WTC11 (cell line): Measurements from ENCODE around the gene USP2. TPM values are rescaled to one million over a fixed set of nuclear protein-coding genes. Genes with fewer than 3 reads are reported as not detected.

ENCODE experiments used
- ATAC-seq: fragments of 200-7000 bp; cut with Tn5 transposase; 2 replicates; pipeline ENCODE4 v1.10.0; 2021; ENCODE audit warnings: mild to moderate bottlenecking, moderate library complexity
- CTCF ChIA-PET: fragments of 300-600 bp; sonication (Branson Sonifier 250); formaldehyde crosslinking; loops from one replicate; lab custom pipeline; 2021; ENCODE audit warnings: antibody characterized with exemption; lab: Charles Lee
- POLR2A ChIA-PET: fragments of 350-600 bp; sonication (Branson Sonifier 250); formaldehyde crosslinking; loops from one replicate; lab custom pipeline; 2021; ENCODE audit warnings: antibody characterized with exemption; lab: Charles Lee
- DNase-seq: peaks from one replicate; pipeline ENCODE4 v3.0.0; 2021; ENCODE audit warnings: low spot score
- H3K27ac Mint-ChIP-seq: 2 replicates; pipeline ENCODE4 v1.8.0; 2021; ENCODE audit warnings: mixed read lengths
- H3K27me3 Mint-ChIP-seq: 2 replicates; pipeline ENCODE4 v1.8.0; 2021; ENCODE audit warnings: low read depth, mild to moderate bottlenecking, moderate library complexity, mixed read lengths
- H3K36me3 Mint-ChIP-seq: 2 replicates; pipeline ENCODE4 v1.8.0; 2021; ENCODE audit warnings: mixed read lengths
- H3K4me1 Mint-ChIP-seq: 2 replicates; pipeline ENCODE4 v1.8.0; 2022; ENCODE audit warnings: mixed read lengths
- H3K4me3 Mint-ChIP-seq: 2 replicates; pipeline ENCODE4 v1.8.0; 2021; ENCODE audit warnings: mild to moderate bottlenecking, moderate library complexity, mixed read lengths
- H3K9me3 Mint-ChIP-seq: 2 replicates; pipeline ENCODE4 v1.8.0; 2021; ENCODE audit warnings: mixed read lengths
- CBFB ChIP-seq: sonication (generic); formaldehyde crosslinking; IDR thresholded peaks from 2 replicates; pipeline ENCODE4 v1.8.1; 2022; ENCODE audit warnings: mild to moderate bottlenecking, low read depth, missing genetic modification reagents
- CREB1 ChIP-seq: sonication (generic); formaldehyde crosslinking; IDR thresholded peaks from 2 replicates; pipeline ENCODE4 v1.8.0; 2023; ENCODE audit warnings: mild to moderate bottlenecking, missing genetic modification reagents
- MYBL2 ChIP-seq: sonication (generic); formaldehyde crosslinking; IDR thresholded peaks from 2 replicates; pipeline ENCODE4 v1.8.1; 2023; ENCODE audit warnings: mild to moderate bottlenecking, moderate library complexity, missing genetic modification reagents
- NFYB ChIP-seq: sonication (generic); formaldehyde crosslinking; conservative IDR thresholded peaks from 2 replicates; pipeline ENCODE4 v1.8.0; 2022; ENCODE audit warnings: low read depth, missing genetic modification reagents
- PRDM15 ChIP-seq: sonication (generic); formaldehyde crosslinking; IDR thresholded peaks from 2 replicates; pipeline ENCODE4 v1.8.0; 2022; ENCODE audit warnings: missing genetic modification reagents
- total RNA-seq: library from RNA; stranded (reverse); gene quantifications from 3 replicates; pipeline ENCODE4 v1.2.3, GENCODE V29; 2021
- TF ChIP-seq, protein P1 (sequence below): sonication (generic); formaldehyde crosslinking; IDR thresholded peaks from 2 replicates; pipeline ENCODE4 v1.8.1; 2022; ENCODE audit warnings: mild to moderate bottlenecking, missing genetic modification reagents, moderate library complexity, borderline replicate concordance
- TF ChIP-seq, protein P2 (sequence below): sonication (generic); formaldehyde crosslinking; IDR thresholded peaks from 2 replicates; pipeline ENCODE4 v1.8.0; 2023; ENCODE audit warnings: missing genetic modification reagents
- TF ChIP-seq, protein P3 (sequence below): sonication (generic); formaldehyde crosslinking; IDR thresholded peaks from 2 replicates; pipeline ENCODE4 v1.8.1; 2023; ENCODE audit warnings: mild to moderate bottlenecking, moderate library complexity, missing genetic modification reagents

USP2 gene
- total RNA-seq, 1 experiment from 2014 or later, result 8.0 TPM

- TF ChIP-seq, protein P1, sequence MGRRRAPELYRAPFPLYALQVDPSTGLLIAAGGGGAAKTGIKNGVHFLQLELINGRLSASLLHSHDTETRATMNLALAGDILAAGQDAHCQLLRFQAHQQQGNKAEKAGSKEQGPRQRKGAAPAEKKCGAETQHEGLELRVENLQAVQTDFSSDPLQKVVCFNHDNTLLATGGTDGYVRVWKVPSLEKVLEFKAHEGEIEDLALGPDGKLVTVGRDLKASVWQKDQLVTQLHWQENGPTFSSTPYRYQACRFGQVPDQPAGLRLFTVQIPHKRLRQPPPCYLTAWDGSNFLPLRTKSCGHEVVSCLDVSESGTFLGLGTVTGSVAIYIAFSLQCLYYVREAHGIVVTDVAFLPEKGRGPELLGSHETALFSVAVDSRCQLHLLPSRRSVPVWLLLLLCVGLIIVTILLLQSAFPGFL, result no peak
- TF ChIP-seq CBFB (CRISPR knock-in tag) (no peak), CREB1 (CRISPR knock-in tag) (no peak)
- TF ChIP-seq, all 79 proteins: peak for 0
Measured at GRCh38 chr11:119376197-119376847, 5.2 kb downstream of the USP2 start (continued).

GRCh38 chr11:119375337-119376196 lies 5.9 kb downstream of the USP2 start:
- CTCF ChIA-PET, result interaction anchor here (0.7 to 12.9 kb wide), 19 partner anchors 8 to 346 kb away, joined by 3 to 262 read pairs (median 6); partner anchors contain the start of genes C1QTNF5, MCAM and MFRP
- no peak overlapping the region for H3K27ac Mint-ChIP-seq
- ATAC-seq, result peak; percentile 31

GRCh38 chr11:119374632-119375336 lies 6.7 kb downstream of the USP2 start:
- H3K9me3 Mint-ChIP-seq, result no peaks in the 10 kb centered on the region
- H3K27me3 Mint-ChIP-seq, result peaks cover 4% of the 10 kb centered on the region; the same call in 1 of the 2 replicates
- peaks cover 72% of the 10 kb centered on the region for H3K4me1 Mint-ChIP-seq
- TF ChIP-seq, protein P2, sequence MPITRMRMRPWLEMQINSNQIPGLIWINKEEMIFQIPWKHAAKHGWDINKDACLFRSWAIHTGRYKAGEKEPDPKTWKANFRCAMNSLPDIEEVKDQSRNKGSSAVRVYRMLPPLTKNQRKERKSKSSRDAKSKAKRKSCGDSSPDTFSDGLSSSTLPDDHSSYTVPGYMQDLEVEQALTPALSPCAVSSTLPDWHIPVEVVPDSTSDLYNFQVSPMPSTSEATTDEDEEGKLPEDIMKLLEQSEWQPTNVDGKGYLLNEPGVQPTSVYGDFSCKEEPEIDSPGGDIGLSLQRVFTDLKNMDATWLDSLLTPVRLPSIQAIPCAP (CRISPR knock-in tag), result no peak
- TF ChIP-seq PRDM15 (CRISPR knock-in tag) (peak; percentile 84), MYBL2 (CRISPR knock-in tag) (no peak)
- TF ChIP-seq, all 79 proteins: peak for 1
- Mint-ChIP-seq H3K36me3 (no peaks in the 10 kb centered on the region), H3K4me3 (no peak overlapping the region), H3K27ac (no peak overlapping the region)
- no peak for DNase-seq
- ChIA-PET POLR2A (interaction anchor here (1.0 to 1.7 kb wide), 3 partner anchors 13 to 37 kb away, joined by 3 to 4 read pairs (median 3); partner anchors contain the start of gene C1QTNF5), CTCF (interaction anchor here (0.6 to 12.9 kb wide), 36 partner anchors 7 to 346 kb away, joined by 3 to 262 read pairs (median 5); partner anchors contain the start of genes C1QTNF5, HINFP, MFRP and RNF26)
- no peak for ATAC-seq

More at GRCh38 chr11:119375337-119376196, 5.9 kb downstream of the USP2 start:
- Mint-ChIP-seq H3K9me3 (no peaks in the 10 kb centered on the region), H3K4me1 (peaks cover 74% of the 10 kb centered on the region), H3K36me3 (no peaks in the 10 kb centered on the region)
- no peak for DNase-seq
- POLR2A ChIA-PET, result interaction anchor here (1.0 to 1.2 kb wide), 2 partner anchors 13 to 34 kb away, joined by 3 read pairs; partner anchors contain the start of gene C1QTNF5
- TF ChIP-seq NFYB (CRISPR knock-in tag), result 0 out of 2 replicates have a peak, but pooled peaks have one; percentile 20
- TF ChIP-seq, protein P3, sequence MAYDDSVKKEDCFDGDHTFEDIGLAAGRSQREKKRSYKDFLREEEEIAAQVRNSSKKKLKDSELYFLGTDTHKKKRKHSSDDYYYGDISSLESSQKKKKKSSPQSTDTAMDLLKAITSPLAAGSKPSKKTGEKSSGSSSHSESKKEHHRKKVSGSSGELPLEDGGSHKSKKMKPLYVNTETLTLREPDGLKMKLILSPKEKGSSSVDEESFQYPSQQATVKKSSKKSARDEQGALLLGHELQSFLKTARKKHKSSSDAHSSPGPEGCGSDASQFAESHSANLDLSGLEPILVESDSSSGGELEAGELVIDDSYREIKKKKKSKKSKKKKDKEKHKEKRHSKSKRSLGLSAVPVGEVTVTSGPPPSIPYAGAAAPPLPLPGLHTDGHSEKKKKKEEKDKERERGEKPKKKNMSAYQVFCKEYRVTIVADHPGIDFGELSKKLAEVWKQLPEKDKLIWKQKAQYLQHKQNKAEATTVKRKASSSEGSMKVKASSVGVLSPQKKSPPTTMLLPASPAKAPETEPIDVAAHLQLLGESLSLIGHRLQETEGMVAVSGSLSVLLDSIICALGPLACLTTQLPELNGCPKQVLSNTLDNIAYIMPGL (CRISPR knock-in tag), result no peak
- TF ChIP-seq, all 79 proteins: peak for 1
- no peak overlapping the region for H3K4me3 Mint-ChIP-seq
- H3K27me3 Mint-ChIP-seq, result peaks cover 11% of the 10 kb centered on the region
